ENCODE measurements around the gene EEF1G.

Gene EEF1G

DNA sequence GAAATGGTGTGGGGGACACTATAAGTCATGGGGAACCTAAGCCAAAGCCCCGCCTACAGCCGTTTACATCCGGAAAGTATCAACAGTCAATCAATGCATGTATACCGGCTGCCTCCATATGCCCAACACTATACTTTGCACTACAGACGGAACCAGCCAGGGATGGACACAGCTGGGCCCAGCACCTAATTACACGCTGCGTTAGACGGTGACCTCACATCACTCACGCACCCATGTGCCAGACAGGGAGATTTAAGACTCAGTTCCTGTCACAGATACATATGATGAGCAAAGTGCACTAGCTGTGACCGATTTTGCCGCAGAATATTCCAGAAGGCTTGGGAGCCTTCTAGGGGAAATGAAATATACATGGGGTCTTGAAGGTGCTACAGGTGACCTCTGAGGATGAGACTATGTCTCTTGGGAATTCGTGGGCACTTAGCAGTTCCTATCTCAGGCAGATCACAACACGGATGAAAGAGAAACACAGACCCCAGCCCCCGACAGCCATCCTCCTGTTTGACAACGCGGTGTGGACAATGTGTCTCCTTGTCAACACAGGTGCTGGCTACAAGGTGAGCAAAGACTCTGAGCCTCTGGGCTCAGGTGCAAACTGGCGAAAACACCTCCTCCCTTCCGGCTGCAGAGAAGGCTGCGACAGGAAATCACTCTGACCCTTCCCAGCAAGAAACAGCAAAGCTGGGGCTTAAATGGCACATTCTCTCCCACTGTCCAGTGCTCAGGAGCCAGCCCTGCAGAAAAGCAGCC is 35.0 kb downstream of the EEF1G start:
- DNase-seq: peak; percentile 38

DNA sequence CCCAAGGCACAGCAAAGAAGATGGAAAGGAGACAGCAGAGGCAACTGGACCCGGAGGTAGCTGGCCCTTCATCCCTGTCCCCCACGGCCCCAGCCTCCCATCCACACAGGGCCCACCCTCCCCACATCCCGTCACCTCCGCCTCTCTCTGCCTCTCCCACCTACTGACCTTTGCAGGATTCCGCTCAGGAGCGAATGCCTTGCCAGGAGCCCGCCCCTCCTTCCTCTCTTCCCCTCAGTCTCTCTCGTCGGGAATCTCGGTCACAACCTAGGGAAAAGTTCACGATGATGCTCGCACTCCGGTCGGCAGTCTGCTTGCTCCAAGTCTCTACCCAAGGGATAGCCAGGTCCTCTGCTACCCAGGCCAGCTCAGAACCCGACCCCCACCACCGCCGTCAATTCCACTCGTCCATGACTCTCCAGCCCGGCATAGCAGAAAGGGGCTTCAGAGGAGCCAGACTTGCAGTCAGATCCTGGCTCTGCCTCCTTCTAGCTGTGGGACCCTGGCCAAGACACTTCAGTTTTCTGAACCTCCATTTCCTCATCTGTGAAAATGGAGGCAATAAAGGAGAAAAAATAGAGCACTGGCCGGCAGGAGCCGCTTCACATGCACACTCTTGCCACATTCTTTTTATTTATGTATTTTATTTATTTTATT is 37.3 kb downstream of the EEF1G start:
- DNase-seq: peak; percentile 88

DNA sequence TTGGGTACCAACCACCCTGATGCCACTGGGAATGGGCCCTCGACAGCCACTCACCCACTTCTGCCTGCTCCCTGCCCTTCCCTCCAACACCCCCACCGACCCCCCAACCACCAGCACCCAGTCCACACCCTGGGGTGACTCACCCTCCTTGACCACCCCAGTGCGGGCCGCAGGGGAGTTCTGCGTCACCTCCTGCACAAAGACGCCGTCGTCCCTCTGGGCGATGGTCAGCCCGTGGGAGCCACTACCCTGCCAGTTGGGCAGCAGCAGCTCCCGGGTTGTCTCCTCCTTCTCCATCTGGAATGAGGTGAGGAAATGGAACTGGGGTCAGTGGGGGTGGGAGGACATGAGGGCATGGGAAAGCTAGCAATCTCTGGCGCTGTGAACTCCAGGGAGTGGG is 37.9 kb downstream of the EEF1G start:
- no peak for DNase-seq

DNA sequence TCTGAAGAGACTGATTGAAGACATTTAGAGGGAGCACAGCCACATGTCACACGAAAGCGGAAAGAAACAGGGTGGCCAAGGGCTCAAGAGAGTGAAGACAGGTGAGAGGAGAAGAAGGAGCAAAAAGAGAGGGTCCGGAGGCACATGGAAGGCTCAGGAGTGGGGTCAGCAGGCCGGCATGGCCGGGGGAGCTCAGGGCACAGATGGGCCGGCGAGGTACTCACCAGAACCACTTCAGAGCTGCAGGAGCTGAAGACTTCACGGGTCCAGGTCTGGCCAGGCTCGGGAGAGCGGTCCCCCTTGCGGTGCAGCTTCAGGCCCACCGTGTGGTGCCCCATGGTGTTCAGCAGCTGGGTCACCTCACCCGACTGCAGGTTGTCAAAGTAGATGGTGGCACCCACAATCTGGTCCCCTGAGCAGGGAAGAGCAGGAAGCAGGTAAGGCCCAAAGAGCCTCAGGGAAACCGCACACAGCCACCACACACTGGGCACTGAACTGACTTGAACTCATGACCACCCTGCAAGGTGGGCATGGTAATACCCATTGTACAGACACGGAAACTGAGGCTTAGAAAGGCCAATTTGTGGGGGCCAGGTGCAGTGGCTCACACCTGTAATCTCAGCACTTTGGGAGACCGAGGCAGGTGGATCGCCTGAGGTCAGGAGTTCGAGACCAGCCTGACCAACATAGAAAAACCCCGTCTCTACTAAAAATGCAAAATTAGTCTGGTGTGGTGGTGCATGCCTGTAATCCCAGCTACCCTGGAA is 38.7 kb downstream of the EEF1G start:
- DNase-seq: no peak

DNA sequence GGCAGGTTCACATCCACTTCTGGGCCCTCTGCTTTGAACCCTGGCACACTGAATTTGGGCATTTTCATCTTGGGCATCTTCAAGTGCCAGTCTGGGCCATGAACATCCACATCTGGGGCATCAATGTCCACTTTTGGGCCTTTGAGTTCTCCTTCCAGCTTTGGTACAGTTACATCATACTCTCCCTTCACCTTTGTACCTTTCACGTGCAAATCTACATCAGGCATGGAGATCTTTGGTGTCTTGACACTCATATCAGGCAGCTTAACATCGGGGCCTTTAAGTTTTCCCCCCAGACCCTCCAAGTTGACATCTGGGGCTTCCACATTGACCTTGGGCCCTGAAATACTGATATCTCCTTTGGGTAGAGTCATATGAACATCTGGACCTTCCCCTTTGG is 41.6 kb downstream of the EEF1G start:
- no peak for DNase-seq

DNA sequence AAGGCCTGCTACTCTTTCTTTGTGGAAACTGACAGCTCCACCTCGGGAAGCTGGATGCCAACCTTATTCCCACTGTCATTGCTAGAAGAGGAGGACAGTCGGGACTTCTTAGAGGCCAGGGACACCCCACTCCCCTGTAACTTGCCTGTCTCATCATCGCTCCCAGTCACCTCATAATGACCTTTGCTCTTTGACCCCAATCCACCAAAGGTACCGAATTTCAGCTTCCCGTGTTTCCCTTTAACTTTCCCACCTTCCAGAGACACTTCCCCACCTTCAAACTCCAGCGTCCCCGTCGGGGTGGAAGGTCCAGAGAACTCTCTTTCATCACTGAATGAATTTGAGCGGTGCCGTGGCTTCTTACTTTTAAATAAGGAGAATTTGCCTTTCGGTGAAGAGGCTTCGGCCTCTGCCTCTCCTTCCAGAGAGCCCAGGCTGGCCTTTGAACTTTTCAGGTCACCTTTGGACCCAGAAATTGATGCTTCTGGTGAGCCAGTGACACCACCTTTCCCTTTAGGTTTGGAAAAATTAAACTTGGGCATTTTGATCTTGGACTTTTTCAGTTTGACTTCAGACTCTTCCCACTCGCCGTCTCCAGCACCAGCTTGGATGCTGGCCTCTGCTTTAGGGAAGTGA is 56.8 kb downstream of the EEF1G start:
- no peak for DNase-seq

DNA sequence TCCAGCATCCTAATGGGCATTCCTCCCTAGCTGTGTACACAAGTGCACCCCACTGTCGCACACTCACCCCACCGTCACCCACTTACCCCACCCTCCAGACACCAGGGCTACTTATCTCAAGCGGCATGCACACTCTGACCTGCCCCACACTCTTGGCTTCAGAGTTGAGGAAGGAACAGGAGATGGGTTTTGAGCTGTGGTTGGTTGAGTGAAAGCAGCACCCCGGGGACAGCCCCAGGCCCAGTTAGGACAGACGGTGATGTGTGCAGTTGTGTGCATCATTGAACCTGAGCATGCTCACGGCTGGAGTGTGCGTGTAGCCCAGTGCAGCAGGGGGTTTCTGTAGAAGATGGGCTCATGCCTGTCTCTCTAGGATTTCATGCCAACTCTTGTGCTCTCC is 59.5 kb downstream of the EEF1G start:
- DNase-seq: no peak

DNA sequence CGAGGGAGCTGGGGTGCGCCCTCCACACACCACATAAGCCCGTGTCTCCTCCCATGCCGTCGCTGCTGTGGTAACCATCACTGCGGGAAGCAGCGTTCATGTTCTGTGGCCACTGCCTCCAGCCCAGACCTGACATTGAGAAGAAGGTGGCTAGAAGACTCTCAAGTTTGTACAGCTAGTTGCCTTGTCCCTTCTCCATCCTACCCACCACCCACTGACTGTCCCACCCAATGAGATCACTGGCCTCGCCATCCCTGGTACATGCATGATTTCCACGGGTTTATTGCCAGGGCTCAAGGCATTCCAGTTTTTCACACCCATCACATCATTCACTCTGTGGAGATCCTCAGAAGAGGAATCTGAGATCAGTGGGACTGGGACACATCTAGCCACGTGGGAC is 60.1 kb downstream of the EEF1G start:
- DNase-seq: no peak

DNA sequence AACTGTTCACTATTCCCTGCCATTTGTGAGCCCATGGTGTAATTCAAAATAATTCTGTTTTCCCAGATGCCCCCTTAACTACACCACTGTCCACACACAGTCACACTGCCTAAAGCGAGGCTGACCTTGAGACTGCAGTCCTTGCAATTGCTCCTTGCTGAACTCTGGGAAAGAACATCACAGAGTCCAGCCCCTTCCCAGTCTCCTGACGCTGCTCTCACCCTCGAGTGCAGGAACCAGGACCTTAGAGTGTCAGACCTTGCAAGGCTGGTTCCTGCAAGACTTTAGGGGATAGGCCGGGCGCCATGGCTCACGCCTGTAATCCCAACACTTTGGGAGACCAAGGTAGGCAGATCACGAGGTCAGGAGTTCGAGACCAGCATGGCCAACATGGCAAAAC is 60.7 kb downstream of the EEF1G start:
- DNase-seq: no peak

All from DMS79 treated with DMSO at 0.1 percent for 48 hours (cell line).